Mesothelial cell of epicardium (in vitro differentiated cells): ENCODE data around the gene GLI2. TPM values are rescaled to one million over a fixed set of nuclear protein-coding genes. Genes with fewer than 3 reads are reported as not detected.

Experiments used
- DNase-seq, 2 experiments: peaks; one replicate each; pipeline ENCODE4 v3.0.0; 2021; ENCODE audit warnings: low spot score in 2 of 2; ENCODE audit not compliant: unreplicated experiment in 2 of 2
- H3K27ac Mint-ChIP-seq: 2 replicates; pipeline ENCODE4 v1.8.0; 2021; ENCODE audit warnings: mixed read lengths
- H3K27me3 Mint-ChIP-seq: 2 replicates; pipeline ENCODE4 v1.8.0; 2021; ENCODE audit warnings: low read depth, mixed read lengths
- H3K36me3 Mint-ChIP-seq: 2 replicates; pipeline ENCODE4 v1.8.0; 2021; ENCODE audit warnings: mixed read lengths
- H3K4me1 Mint-ChIP-seq: 2 replicates; pipeline ENCODE4 v1.8.0; 2021; ENCODE audit warnings: mixed read lengths
- H3K4me3 Mint-ChIP-seq: 2 replicates; pipeline ENCODE4 v1.8.0; 2021; ENCODE audit warnings: mild to moderate bottlenecking, moderate library complexity, mixed read lengths
- H3K9me3 Mint-ChIP-seq: 2 replicates; pipeline ENCODE4 v1.8.0; 2021; ENCODE audit warnings: mixed read lengths
- CTCF ChIP-seq: fragments of 200-600 bp; sonication (generic); IDR thresholded peaks from one replicate; pipeline ENCODE4 v1.5.0; 2021; ENCODE audit warnings: antibody characterized with exemption; ENCODE audit not compliant: unreplicated experiment
- total RNA-seq: library from RNA; stranded (reverse); gene quantifications from 3 replicates; pipeline ENCODE4 v1.2.1, GENCODE V29; 2021

Gene GLI2
- total RNA-seq, 1 donor from 2014 or later = 67.0 TPM

DNA sequence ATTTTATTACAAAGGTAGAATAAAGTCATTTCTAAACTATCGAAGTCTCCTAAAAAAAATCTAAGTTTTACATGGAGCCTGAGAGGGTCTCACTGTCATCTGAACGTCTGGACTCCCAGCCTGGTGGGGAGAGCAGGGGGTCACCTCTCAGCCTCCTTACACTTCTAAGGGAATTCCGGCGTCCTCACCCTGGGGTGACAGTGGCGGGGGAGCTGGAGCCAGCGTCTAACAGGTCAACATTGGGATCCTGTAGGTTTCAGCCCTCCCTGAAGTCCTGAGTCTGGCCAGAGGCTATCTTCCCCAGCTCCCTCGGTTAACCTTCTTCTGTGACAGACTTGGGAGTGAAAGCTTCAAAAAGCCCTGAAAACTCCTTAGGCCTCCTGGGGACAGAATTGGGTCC, 34.6 kb upstream of the GLI2 start:
- H3K27me3 Mint-ChIP-seq = peaks cover 10% of the 10 kb centered on the region
- no peak overlapping the region for H3K27ac Mint-ChIP-seq
- H3K4me1 Mint-ChIP-seq = peaks cover 7% of the 10 kb centered on the region
- TF ChIP-seq CTCF = no peak
- H3K9me3 Mint-ChIP-seq = no peaks in the 10 kb centered on the region
- DNase-seq = no peak
- H3K4me3 Mint-ChIP-seq = no peak overlapping the region
- no peaks in the 10 kb centered on the region for H3K36me3 Mint-ChIP-seq

DNA sequence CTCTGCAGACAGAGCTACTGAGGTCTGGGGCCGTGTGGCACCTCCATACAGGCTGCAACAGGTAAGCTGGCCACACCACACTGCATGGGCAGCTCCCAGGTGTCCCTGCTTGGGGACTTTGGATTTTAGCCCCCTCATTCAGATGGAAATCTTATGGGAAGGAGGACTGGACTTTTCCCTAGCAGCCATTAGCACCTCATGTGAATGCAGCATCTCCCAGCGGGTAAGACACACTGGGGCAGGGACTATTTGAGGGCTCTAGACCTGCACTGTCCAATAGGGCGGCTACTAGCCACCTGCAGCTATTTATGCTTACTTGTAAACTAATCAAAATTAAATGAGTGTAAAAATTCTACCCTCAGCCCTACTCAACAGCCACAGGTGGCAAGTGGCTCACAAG, 34.2 kb upstream of the GLI2 start:
- no peak overlapping the region for H3K27ac Mint-ChIP-seq

GRCh38 chr2:120702061-120702460, 33.6 kb upstream of the GLI2 start:
- no peak overlapping the region for H3K27ac Mint-ChIP-seq
- H3K36me3 Mint-ChIP-seq = no peaks in the 10 kb centered on the region
- no peak for DNase-seq
- no peak overlapping the region for H3K4me3 Mint-ChIP-seq
- H3K9me3 Mint-ChIP-seq = no peaks in the 10 kb centered on the region
- H3K4me1 Mint-ChIP-seq = peaks cover 7% of the 10 kb centered on the region
- peaks cover 11% of the 10 kb centered on the region for H3K27me3 Mint-ChIP-seq
- no peak for TF ChIP-seq CTCF

More for the DNA sequence above, 34.2 kb upstream of the GLI2 start:
- Mint-ChIP-seq H3K4me3 (no peak overlapping the region), H3K4me1 (peaks cover 7% of the 10 kb centered on the region), H3K9me3 (no peaks in the 10 kb centered on the region), H3K27me3 (peaks cover 11% of the 10 kb centered on the region), H3K36me3 (no peaks in the 10 kb centered on the region)
- TF ChIP-seq CTCF = no peak
- no peak for DNase-seq

DNA sequence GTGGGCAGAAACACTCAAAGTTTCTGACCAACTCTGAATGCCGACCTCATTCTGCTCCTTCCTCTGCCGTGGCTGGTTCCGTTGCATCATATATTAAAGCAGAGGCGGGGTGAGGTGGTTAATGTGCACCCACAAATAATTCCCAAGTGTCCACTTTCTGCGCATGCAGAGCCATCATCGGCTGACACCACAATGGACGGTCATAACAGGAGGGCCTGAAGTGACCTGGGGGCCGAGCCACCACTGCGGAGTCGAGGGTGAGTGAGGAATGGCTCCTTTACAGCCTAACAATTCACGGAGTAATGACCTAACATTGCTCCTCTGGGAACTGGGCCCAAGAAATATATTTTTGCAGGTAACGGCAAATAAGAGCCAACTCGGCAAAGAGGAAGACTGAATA, 32.9 kb upstream of the GLI2 start:
- Mint-ChIP-seq H3K4me1 (peaks cover 7% of the 10 kb centered on the region), H3K36me3 (no peaks in the 10 kb centered on the region), H3K27ac (no peak overlapping the region), H3K9me3 (no peaks in the 10 kb centered on the region), H3K4me3 (no peak overlapping the region), H3K27me3 (peaks cover 18% of the 10 kb centered on the region)
- TF ChIP-seq CTCF = no peak
- DNase-seq = no peak

DNA sequence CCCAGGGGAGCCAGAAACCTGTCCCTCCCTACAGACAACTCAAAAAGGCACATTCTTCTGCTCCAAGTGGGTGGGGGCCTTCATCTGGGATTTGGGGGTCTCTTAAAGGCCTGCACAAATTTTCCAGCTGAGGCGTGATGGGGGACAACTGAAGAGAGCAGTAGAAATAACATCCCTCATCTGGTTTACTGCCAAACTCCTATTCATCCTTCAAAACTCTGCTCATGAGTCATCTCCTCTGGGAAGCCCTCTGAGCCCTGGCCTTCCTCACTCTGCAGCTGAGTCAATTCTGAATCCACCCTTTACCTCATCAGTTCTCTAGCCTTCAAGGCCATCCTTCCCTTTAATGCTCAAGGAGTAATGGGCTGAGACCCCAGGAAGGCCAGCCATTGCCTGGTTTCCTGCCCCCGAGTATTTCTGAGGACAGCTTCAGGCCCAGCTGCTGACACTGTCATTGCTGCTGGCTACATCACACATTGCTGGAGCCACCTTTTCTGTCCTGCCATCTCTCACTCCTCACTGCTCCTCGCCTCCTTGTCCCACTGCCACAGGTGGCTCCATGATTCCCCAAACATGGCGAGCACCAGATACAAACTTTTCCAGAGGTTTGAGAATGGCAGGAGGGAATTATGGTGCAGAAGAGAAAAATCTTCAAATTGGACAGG, 32.2 kb upstream of the GLI2 start:
- no peak for TF ChIP-seq CTCF
- H3K4me1 Mint-ChIP-seq = peaks cover 7% of the 10 kb centered on the region
- no peaks in the 10 kb centered on the region for H3K9me3 Mint-ChIP-seq
- H3K4me3 Mint-ChIP-seq = no peak overlapping the region
- no peak for DNase-seq
- H3K27me3 Mint-ChIP-seq = peaks cover 21% of the 10 kb centered on the region
- no peak overlapping the region for H3K27ac Mint-ChIP-seq
- no peaks in the 10 kb centered on the region for H3K36me3 Mint-ChIP-seq

GRCh38 chr2:120704696-120705095, 31.0 kb upstream of the GLI2 start:
- Mint-ChIP-seq H3K36me3 (no peaks in the 10 kb centered on the region), H3K9me3 (no peaks in the 10 kb centered on the region), H3K27ac (no peak overlapping the region), H3K4me3 (no peak overlapping the region), H3K27me3 (peaks cover 27% of the 10 kb centered on the region), H3K4me1 (peaks cover 7% of the 10 kb centered on the region)
- DNase-seq = no peak
- TF ChIP-seq CTCF = no peak
